NT2/D1 (cell line): Measurements from ENCODE around the gene CREB5.

ENCODE experiments used
- DNase-seq: peaks from one replicate; pipeline ENCODE4 v3.0.0-alpha.2; 2011; ENCODE audit warnings: low read depth, low spot score
- H3K27me3 ChIP-seq: 2 replicates; pipeline ENCODE4 v1.6.0; 2011; ENCODE audit warnings: mild to moderate bottlenecking; ENCODE audit not compliant: insufficient read length, insufficient read depth
- H3K36me3 ChIP-seq: 2 replicates; pipeline ENCODE4 v1.6.1; 2011; ENCODE audit warnings: mild to moderate bottlenecking, low read length, mixed read lengths; ENCODE audit not compliant: insufficient read depth, insufficient read length
- H3K4me1 ChIP-seq: 2 replicates; pipeline ENCODE4 v1.5.1; 2011; ENCODE audit not compliant: insufficient read depth, insufficient read length
- H3K4me3 ChIP-seq: 2 replicates; pipeline ENCODE4 v1.5.1; 2011; ENCODE audit warnings: low read depth; ENCODE audit not compliant: insufficient read length
- H3K9ac ChIP-seq: 2 replicates; pipeline ENCODE4 v1.6.0; 2011; ENCODE audit warnings: low read depth; ENCODE audit not compliant: insufficient read length
- H3K9me3 ChIP-seq: 2 replicates; pipeline ENCODE4 v1.5.1; 2011; ENCODE audit warnings: mild to moderate bottlenecking, low read length; ENCODE audit not compliant: insufficient read depth
- SUZ12 ChIP-seq: IDR thresholded peaks from 2 replicates; pipeline ENCODE4 v1.6.1; 2011; ENCODE audit not compliant: insufficient read length, insufficient read depth; ENCODE audit errors: extremely low read depth
- YY1 ChIP-seq: IDR thresholded peaks from 2 replicates; pipeline ENCODE4 v1.6.1; 2011; ENCODE audit not compliant: insufficient read length, insufficient read depth
- ZNF274 ChIP-seq: IDR thresholded peaks from 2 replicates; pipeline ENCODE4 v1.6.1; 2011; ENCODE audit warnings: mild to moderate bottlenecking, low read depth, low read length

Gene CREB5

DNA sequence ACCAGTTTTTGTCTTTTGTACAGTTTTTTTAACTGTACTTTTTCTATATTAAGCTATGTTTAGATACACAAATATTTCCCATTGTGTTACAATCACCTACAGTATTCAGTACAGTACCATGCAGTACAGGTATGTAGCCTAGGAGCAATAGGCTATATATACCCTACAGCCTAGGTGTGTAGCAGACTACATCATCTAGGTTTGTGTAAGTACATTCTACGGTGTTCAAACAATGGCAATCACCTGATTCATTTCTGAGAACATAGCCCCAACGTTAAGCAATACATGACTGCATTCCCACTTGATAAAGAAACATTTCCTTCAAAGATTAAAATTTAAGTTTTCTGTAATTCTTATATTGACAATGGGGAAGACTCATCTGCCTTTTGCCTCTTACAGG is 456.4 kb downstream of the CREB5 start:
- Histone ChIP-seq H3K27me3 (no peaks in the 10 kb centered on the region), H3K9me3 (no peaks in the 10 kb centered on the region), H3K36me3 (no peaks in the 10 kb centered on the region), H3K9ac (no peak overlapping the region), H3K4me1 (no peaks in the 10 kb centered on the region), H3K4me3 (no peak overlapping the region)
- DNase-seq = no peak
- no peak for TF ChIP-seq ZNF274
- TF ChIP-seq YY1 = no peak
- no peak for TF ChIP-seq SUZ12

DNA sequence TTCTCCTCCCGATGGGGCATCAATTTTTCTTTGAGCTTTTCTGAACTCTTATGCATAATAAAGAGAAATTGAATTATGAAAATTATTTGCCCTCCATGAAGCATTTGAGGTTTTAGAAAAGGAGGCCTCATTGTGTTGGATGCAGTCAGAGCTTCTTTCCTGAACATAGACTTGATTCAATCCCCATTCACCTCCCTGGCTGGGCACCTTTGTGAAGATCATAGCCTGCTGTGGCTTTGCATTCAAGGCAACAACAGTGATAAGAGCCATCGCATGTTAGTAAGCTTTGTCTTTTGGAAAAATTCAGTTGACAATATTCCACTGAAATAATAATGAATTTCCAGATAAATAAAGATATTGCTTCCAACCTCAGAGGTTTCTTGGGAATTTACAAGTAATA is 458.8 kb downstream of the CREB5 start:
- Histone ChIP-seq H3K4me1 (no peaks in the 10 kb centered on the region), H3K9me3 (no peaks in the 10 kb centered on the region), H3K4me3 (no peak overlapping the region), H3K27me3 (no peaks in the 10 kb centered on the region), H3K9ac (no peak overlapping the region), H3K36me3 (no peaks in the 10 kb centered on the region)
- TF ChIP-seq ZNF274 (no peak), YY1 (no peak), SUZ12 (no peak)
- no peak for DNase-seq

DNA sequence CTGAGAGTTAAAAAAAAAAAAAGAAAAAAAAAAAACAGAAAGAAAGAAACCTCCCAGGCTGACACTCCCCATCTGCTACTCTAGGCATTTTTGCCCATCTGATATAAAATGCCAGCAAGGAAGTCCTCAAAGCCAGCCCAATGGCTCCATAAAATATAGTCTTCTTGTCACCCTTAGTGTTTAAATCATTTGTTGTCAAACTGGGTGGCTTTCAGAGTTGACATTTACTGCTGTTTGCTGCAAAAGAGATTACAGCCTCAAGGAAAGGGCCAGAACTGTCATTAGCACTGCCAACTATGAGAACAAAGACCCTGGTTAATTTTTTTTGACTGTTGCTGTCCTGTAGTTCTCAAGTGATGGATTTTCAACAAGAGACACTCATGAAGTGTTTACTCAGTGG is 459.3 kb downstream of the CREB5 start:
- H3K36me3 ChIP-seq = no peaks in the 10 kb centered on the region
- H3K27me3 ChIP-seq = no peaks in the 10 kb centered on the region
- H3K4me1 ChIP-seq = no peaks in the 10 kb centered on the region
- no peaks in the 10 kb centered on the region for H3K9me3 ChIP-seq
- TF ChIP-seq ZNF274 (no peak), SUZ12 (no peak), YY1 (no peak)
- H3K9ac ChIP-seq = no peak overlapping the region
- DNase-seq = no peak
- H3K4me3 ChIP-seq = no peak overlapping the region

DNA sequence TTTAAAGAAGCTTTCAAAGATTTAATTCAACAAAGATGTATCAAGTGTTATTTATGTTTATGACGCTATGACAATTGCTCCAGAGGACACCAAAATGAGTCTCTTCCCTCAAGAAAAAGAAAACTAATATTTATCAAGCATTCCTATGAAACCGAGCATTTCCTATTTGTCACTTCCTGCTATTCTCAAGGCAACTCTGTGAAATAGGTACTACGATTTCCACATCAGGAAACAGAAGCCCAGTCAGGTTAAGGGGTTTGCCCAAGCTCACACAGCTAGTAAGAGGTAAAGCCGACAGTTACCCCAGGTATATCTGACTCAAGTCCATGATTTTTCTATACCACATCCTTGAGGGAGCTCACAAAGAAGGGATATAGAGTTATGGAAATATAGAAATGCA is 459.9 kb downstream of the CREB5 start:
- DNase-seq = no peak
- Histone ChIP-seq H3K27me3 (no peaks in the 10 kb centered on the region), H3K4me3 (no peak overlapping the region), H3K36me3 (no peaks in the 10 kb centered on the region), H3K4me1 (no peaks in the 10 kb centered on the region), H3K9ac (no peak overlapping the region), H3K9me3 (no peaks in the 10 kb centered on the region)
- TF ChIP-seq ZNF274 = no peak

DNA sequence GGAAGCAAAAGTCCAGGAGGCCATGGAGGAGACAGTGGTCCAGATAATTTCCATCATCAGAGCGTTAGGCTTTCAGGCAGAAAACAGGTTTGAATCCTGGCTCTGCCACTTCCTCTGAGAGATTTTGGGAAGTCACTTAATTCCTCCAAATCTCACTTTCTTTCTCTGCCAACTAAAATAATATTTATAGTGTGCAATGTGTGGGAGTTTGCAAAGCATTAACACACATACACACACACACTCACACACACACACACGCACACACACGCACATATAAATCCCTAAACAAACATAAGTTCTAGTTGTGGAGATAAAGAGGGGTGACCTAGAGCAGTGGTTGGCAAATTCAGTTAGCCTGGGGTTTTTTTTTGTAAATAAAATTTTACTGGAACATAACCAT is 461.0 kb downstream of the CREB5 start:
- H3K9me3 ChIP-seq = no peaks in the 10 kb centered on the region
- TF ChIP-seq ZNF274 (no peak), YY1 (no peak), SUZ12 (no peak)
- H3K4me1 ChIP-seq = no peaks in the 10 kb centered on the region
- DNase-seq = no peak
- H3K27me3 ChIP-seq = no peaks in the 10 kb centered on the region
- no peak overlapping the region for H3K4me3 ChIP-seq
- H3K9ac ChIP-seq = no peak overlapping the region
- no peaks in the 10 kb centered on the region for H3K36me3 ChIP-seq

DNA sequence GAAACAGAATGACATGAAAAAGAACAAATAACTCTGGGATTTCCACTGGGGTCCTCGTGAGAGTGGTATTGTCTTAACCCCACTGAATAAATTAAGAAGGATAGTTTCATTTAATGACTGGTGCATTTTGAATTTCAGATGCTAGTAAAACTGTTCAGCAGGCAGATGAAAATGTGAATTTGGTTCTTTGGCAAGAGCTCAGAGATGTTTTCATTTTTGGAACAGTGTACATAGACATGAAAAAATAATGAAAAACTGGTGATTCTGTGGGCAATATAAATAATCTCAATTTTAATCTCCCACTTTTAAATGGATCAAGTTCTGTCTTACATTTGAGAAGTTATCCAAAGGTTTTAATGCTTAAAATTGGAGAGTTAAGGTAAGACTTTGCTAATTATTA is 461.7 kb downstream of the CREB5 start:
- no peak overlapping the region for H3K4me3 ChIP-seq
- no peak overlapping the region for H3K9ac ChIP-seq
- no peaks in the 10 kb centered on the region for H3K27me3 ChIP-seq
- H3K36me3 ChIP-seq = no peaks in the 10 kb centered on the region
- no peak for TF ChIP-seq ZNF274
- TF ChIP-seq YY1 = no peak
- no peak for TF ChIP-seq SUZ12
- H3K9me3 ChIP-seq = no peaks in the 10 kb centered on the region
- H3K4me1 ChIP-seq = no peaks in the 10 kb centered on the region
- DNase-seq = no peak
